Inflammatory macrophage treated with lipopolysaccharide for 1 hour (primary cell): ENCODE data around the gene STRIP2.
"Not testable (repeated sequence)": the region's sequence is repeated elsewhere in the genome, so short reads cannot be mapped to it uniquely, and the experiment has no call there.

Source experiments
- DNase-seq, 2 donors: peaks; one replicate each; pipeline ENCODE4 v3.0.0-alpha.2; 2020 to 2022

The STRIP2 gene

DNA sequence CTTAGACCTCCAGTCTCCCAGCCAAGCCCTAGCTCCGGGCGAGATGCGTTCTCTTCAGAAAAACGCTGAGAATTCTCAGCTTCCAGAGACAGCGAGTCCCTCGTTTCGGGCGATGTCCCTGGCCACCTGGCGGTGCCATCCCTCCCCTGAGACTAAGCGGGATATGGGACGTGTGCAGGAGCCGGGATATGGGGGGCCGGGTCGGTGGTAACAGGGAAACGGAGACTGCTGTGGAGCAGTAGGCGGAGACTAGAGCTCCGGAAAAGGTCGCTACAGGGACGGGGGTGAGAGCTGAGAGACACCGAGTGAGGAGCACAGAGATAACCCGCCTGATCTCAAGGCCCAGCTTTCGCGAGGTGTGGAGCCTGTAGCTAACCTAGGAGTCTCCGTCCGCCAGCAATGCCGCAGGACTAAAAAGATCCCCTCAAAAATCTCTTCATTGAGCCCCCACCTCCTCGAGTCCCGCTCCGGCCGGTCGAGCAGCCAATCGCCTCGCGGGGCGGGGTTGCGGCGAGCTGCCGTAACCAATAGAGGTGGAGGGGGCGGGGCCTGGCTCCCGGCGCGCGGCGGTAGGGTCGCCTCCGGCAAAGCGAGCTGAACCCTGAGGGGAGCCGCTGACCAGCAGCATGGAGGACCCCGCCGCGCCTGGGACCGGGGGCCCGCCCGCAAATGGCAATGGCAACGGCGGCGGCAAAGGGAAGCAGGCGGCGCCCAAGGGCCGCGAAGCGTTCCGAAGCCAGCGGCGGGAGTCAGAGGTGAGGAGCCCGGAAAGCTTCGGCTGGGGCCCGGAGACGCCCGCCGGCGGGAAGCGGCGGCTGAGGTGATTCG is at the start of gene STRIP2:
Gene STRIP2, plus strand, starts transcription at position 586 of the 828 bp plus-strand sequence. Its CDS starts 41 bp downstream, at position 627.
- peak; percentile 62 to 80 for DNase-seq

GRCh38 chr7:129385116-129385515 is 49.1 kb upstream of the STRIP2 start:
- DNase-seq: no peak

DNA sequence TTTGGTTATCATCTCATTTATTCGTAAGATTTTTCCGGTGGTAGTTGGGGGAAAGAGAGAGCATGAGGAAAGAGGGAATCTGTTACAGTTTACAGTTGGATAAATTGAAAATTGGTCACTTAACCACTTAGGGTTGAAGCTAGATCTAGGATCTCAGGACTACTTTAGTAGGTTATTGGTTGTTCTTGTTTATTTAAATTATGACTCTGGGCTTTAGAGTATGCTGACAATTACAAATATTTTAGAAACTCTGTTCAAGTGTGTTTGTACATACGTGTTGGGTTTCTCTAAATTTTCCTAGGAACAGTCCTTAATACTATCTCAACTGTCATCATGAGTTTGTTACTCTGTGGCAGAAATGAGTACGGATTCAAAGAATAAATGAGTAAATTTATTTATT is 48.6 kb upstream of the STRIP2 start:
- DNase-seq: no peak

GRCh38 chr7:129386506-129386905 is 47.7 kb upstream of the STRIP2 start:
- peak in 1 of 2 donors; percentile 13 for DNase-seq

DNA sequence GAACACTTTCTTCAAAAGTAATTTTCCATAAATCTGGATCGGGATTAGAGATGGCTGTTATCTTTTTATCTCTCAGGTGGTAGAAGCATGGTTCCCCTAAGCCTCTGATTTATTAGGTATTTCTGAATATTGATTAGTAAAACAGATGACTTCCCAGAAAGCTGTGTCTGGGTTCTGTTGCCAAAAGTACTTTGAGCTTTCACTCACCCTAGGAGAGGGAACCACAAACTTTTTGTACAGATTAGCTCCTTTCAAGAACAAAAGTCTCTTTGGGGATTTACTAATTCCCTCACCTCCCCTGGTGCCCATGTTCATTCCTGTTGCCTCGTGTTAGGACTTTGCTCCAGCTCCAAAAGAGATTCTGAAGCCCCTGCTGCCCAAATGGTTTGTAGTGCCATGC is 46.7 kb upstream of the STRIP2 start:
- DNase-seq: no peak

DNA sequence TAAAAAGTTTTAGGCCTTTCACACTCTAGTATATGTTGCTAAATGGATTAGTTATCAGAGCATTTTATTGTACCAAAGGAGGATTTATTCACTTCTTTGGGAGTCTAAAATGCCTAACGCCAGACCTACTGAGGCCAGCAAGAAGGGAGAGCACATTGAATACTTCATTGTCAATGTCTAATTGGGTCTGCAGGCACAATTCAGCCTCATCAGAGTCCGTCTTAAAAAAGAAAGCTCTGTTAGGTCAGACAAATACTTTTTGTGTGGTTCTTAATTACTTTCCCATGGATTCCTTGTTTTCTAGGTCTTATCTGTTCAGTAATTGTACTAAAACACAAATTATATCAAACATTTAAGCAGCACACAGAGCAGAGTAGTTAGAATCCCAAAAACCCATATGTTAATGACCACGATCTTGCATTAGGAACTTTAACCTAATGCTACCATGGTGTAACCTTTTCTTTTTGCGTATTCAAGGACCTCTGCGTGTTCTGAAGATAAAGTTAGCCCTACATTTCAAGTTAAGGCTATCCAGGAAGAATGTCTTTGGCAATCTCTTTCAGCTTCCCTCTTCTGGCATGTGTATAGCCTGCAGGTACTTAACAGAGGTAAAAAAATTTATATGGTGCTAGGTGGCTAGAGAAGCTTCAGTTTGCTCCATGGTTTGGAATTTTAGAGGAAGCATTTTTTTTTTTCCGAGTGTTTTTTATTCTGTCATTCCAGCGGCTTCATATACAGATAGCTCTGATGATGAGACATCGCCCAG is 45.7 kb upstream of the STRIP2 start:
- DNase-seq: no peak

DNA sequence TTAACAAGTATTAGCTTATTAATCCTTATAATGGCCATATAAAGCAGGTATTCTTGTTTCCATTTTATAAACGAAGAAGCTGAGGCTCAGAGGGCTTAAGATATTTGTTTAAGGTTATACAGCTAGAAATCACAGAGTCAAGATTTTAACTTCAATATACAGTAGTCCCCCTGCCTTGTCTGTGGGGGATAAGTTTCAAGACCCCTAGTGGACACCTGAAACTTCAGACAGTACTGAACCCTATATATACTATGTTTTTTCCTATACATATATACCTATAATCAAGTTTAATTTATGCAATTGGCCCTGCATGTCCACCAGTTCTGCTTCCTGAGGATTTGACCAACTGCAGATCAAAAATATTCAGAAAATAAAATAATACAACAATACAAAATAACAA is 44.4 kb upstream of the STRIP2 start:
- no peak for DNase-seq

- DNase-seq: no peak
These were observed 43.9 kb upstream of the STRIP2 start for GRCh38 chr7:129390314-129390713.

- DNase-seq: no peak
These were observed 42.6 kb upstream of the STRIP2 start for GRCh38 chr7:129391546-129392171.

DNA sequence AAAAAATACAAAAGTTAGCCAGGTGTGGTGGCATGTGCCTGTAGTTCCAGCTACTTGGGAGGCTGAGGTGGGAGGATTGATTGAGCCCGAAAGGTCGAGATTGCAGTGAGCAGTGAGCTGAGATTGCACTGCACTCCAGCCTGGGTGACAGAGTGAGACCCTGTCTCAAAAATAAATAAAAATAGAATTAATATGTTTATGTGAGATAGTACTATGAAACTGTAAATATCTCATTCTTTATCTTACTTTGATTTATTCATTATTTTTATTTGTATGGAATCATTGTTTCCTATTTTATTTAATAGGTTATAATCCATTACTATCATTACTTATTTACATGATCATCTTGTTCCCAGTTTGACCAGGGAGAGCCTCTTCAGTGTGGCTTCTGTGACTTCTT is 41.0 kb upstream of the STRIP2 start:
- DNase-seq: no peak

GRCh38 chr7:129394101-129394500 is 40.1 kb upstream of the STRIP2 start:
- DNase-seq: no peak

- no peak for DNase-seq
These were observed 39.0 kb upstream of the STRIP2 start for GRCh38 chr7:129394982-129395914.

DNA sequence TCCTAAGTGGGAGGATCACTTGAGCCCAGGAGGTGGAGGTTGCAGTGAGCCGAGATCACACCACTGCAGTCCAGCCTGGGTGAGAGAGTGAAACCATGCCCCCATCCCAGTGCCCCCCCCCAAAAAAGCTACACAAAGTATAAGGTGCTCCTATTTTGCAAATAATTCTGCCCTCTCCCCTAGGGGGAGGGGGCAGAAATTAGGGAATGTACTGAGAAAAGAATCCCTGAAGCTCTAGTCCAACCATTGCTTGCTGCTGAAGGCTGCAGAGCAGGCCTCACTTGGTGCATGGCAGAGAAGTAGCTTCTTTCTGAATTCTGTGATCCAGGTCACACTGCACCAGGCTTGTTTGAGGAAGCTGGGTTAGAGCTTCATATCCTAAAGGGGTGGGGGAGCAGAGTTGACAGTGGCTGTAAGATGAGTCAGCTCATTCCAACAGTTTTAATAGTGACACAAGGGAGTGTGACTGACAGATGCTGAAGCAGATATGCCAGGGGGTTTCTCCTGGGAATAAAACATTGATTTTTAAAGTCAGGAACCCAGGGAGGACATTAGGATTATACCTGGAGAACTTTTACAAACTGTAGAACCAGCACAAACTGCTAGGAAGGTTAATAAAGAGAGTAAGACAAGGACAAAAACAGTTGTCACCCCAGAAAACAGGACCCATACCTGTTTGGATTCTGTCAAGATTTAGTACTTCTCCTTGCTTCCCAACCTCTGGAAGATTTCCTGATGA is 32.8 kb upstream of the STRIP2 start:
- peak; percentile 51 to 57 for DNase-seq

DNA sequence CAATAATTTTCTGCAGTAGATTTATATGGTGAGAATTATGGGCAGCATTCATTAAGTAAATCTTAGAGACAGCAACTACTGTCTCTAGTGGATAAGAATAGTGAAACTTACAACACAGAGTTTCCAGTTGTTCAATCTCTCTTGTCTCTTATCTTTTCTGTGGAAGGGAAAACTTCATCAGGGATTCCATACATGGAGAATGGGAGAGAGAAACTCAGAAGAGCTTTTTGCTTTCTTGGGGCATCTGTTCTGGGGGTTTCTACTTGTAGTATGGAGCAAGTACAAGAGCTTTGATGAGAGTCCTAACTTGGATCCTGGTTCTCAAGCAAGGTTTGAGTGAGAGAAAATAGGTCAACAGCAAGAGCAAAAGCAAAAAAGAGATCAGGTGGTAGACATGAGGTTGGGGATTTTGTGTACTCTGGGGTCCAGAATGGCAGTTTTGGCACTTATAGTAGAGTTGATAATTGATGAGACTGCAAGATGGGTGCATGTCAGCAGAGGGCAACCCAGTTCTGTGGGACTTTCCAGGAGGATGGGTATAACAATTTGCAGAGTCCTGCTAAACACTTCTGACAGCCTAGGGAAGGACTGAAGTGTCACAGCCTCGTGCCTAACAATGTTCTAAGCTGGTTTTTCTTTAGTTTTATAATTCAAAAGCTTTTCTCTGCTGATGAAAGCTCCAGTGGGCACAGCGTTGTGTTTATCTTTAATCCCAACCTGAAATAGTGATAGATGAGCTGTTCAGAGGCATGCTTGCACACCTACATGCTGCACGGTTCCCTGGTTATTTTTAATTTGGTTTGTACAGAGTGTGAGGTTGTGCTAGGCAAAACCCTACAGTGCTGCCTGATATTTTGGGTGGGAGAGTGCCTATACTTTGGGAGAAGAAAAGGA is 32.0 kb upstream of the STRIP2 start:
- DNase-seq: peak in 1 of 2 donors; percentile 4

- no peak for DNase-seq
These were observed 28.7 kb upstream of the STRIP2 start for GRCh38 chr7:129405527-129405926.

- not testable (repeated sequence) for DNase-seq
These were observed 24.0 kb upstream of the STRIP2 start for GRCh38 chr7:129410238-129410637.

GRCh38 chr7:129412501-129412900 is 21.7 kb upstream of the STRIP2 start:
- no peak for DNase-seq

GRCh38 chr7:129417073-129417472 is 17.2 kb upstream of the STRIP2 start:
- no peak for DNase-seq

DNA sequence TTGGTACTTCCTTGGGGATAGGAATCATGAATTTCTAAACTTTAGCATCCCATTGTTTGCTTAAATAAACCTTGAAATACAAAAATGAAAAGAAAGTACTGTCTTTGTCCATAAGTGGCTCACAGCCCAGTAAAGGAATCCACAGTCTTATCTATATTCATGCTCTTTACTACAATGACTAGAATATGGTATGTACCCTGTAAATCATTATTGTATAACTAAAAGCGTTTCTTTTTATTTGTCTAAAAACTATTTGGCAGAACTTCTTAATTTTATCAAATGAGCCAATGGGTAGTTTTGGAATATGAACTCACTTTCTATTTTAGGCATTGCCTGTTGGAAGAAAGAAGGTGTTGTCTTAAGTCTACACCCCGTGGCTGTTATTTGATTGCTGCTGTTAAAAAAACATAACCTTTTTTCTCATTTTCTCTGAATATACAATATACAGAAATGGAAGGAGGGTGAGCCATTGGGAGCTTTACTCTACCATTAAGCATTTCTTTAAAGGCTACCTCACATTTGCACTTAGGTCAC is 12.4 kb upstream of the STRIP2 start:
- DNase-seq: no peak

DNA sequence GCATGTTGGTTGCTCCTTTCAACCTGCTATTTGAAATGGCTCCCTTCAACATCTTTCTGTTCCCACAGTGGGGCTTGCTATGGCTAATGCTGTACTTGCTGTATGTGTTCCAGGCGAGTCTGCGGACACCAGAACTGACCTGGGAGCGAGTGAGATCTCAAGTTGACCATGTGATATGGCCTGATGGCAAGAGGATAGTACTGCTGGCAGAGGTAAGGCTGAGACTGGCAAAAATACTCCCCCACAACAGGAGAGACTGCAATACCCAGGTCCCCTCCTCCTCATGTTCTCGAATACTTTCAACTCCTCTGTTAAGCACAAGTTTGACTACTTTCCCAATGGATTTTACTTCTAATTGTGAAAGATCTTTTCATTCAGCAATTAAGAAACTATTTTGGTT is 11.5 kb upstream of the STRIP2 start:
- DNase-seq: no peak
